Lower leg skin (tissue), 4 donors: ENCODE measurements around the gene DPM3. TPM values are rescaled to one million over a fixed set of nuclear protein-coding genes. Genes with fewer than 3 reads are reported as not detected.

ENCODE experiments used
- DNase-seq, 2 donors: peaks; one replicate each; pipeline ENCODE4 v3.0.0-alpha.2; 2019; ENCODE audit warnings: low spot score in 2 of 2
- H3K4me3 ChIP-seq: fragments of 200-600 bp; sonication (generic); 2 replicates; pipeline ENCODE4 v1.5.1; 2017; ENCODE audit warnings: mild to moderate bottlenecking, low read depth; ENCODE audit not compliant: poor library complexity, severe bottlenecking
- CTCF ChIP-seq, 3 donors: fragments of 450-650 bp; IDR thresholded peaks; one replicate each; pipeline ENCODE4 v1.5.1; 2016; ENCODE audit warnings: antibody characterized with exemption in 3 of 3, mild to moderate bottlenecking in 3 of 3, moderate library complexity in 2 of 3
- POLR2A ChIP-seq, 2 donors: fragments of 450-650 bp; IDR thresholded peaks; one replicate each; pipeline ENCODE4 v1.6.1; 2016 to 2017; ENCODE audit warnings: antibody characterized with exemption in 2 of 2, mild to moderate bottlenecking in 1 of 2, moderate library complexity in 1 of 2
- WGBS, 2 donors: methylation state at CpG; one replicate each; pipeline ENCODE4 v1.1.5; 2018; 5-methylcytosine and 5-hydroxymethylcytosine counted together
- intact Hi-C: fragments of 100-400 bp; cut with DNase I; formaldehyde crosslinking; loops from one replicate; pipeline ENCODE4 v1.15.0; 2023; ENCODE audit warnings: low total_unique reads
- total RNA-seq, 4 donors: library from RNA; depleted of rRNA; stranded (reverse); fragments of >200 nt; gene quantifications; one replicate each; pipeline ENCODE4 v1.1.0, GENCODE V29; 2016

Gene DPM3
- total RNA-seq, 4 donors from 2014 or later: 19.2 to 74.7 (median 36.9) TPM

- DNase-seq: peak; percentile 77 to 96
- 60 to 63% methylated on average over 8 of the region's 8 CpGs for WGBS, 2 donors
- intact Hi-C loops: no loop called here
- no peak overlapping the region for H3K4me3 ChIP-seq
- no peak for TF ChIP-seq POLR2A (IDR thresholded peaks at IDR 0.05)
- TF ChIP-seq CTCF (IDR thresholded peaks at IDR 0.05): peak in 1 of 3 donors; percentile 11
These were observed 36.3 kb upstream of the DPM3 start for GRCh38 chr1:155176544-155177071.

- TF ChIP-seq CTCF (IDR thresholded peaks at IDR 0.05) (no peak), POLR2A (IDR thresholded peaks at IDR 0.05) (no peak)
- intact Hi-C loops: no loop called here
- H3K4me3 ChIP-seq: no peak overlapping the region
- WGBS, 2 donors: 74 to 75% methylated on average over 9 of the region's 9 CpGs
- peak in 1 of 2 donors; percentile 84 for DNase-seq
These were observed 35.6 kb upstream of the DPM3 start for GRCh38 chr1:155175927-155176371.

GRCh38 chr1:155175281-155175926 is 35.1 kb upstream of the DPM3 start:
- TF ChIP-seq CTCF (IDR thresholded peaks at IDR 0.05) (no peak), POLR2A (IDR thresholded peaks at IDR 0.05) (no peak)
- intact Hi-C loops: no loop called here
- H3K4me3 ChIP-seq: no peak overlapping the region
- 81 to 84% methylated on average over 12 of the region's 12 CpGs for WGBS, 2 donors
- DNase-seq: peak in 1 of 2 donors; percentile 79

GRCh38 chr1:155174324-155175280 is 34.3 kb upstream of the DPM3 start:
- DNase-seq: peak in 1 of 2 donors; percentile 84
- intact Hi-C loops: no loop called here
- WGBS, 2 donors: 10 to 12% methylated on average over 34 of the region's 35 CpGs
- TF ChIP-seq POLR2A (IDR thresholded peaks at IDR 0.05) (no peak), CTCF (IDR thresholded peaks at IDR 0.05) (no peak)
- no peak overlapping the region for H3K4me3 ChIP-seq

- DNase-seq: peak in 1 of 2 donors; percentile 88
- 3% methylated on average over 33 to 38 of the region's 38 CpGs for WGBS, 2 donors
- peak within 1 kb of the TSS; percentile 71 for H3K4me3 ChIP-seq
- intact Hi-C loops: no loop called here
- TF ChIP-seq CTCF (IDR thresholded peaks at IDR 0.05) (no peak), POLR2A (IDR thresholded peaks at IDR 0.05) (no peak)
These were observed 33.4 kb upstream of the DPM3 start, which contains the start of gene TRIM46 for GRCh38 chr1:155173478-155174323. TSS of gene TRIM46 (plus strand) at chr1:155173849. CDS start at chr1:155173967, 118 bp downstream.
